Measurements from ENCODE around the gene ELOVL6.

ELOVL6 gene

GRCh38 chr4:110184791-110185155, 13.6 kb downstream of the ELOVL6 start:
- H3K4me3 ChIP-seq (ENCODE audit: low read depth, low read length), result no peak overlapping the region
- TF ChIP-seq CTCF (conservative IDR thresholded peaks at IDR 0.05; ENCODE audit: low read depth, low read length), result no peak
- DNase-seq (ENCODE audit: low read depth), result no peak

GRCh38 chr4:110184140-110184790, 14.2 kb downstream of the ELOVL6 start:
- TF ChIP-seq CTCF (conservative IDR thresholded peaks at IDR 0.05; ENCODE audit: low read depth, low read length), result no peak
- no peak overlapping the region for H3K4me3 ChIP-seq (ENCODE audit: low read depth, low read length)
- peak; percentile 66 for DNase-seq (ENCODE audit: low read depth)

GRCh38 chr4:110183643-110184042, 14.8 kb downstream of the ELOVL6 start:
- DNase-seq (ENCODE audit: low read depth), result peak; percentile 28
- no peak overlapping the region for H3K4me3 ChIP-seq (ENCODE audit: low read depth, low read length)
- no peak for TF ChIP-seq CTCF (conservative IDR thresholded peaks at IDR 0.05; ENCODE audit: low read depth, low read length)

GRCh38 chr4:110183058-110183457, 15.4 kb downstream of the ELOVL6 start:
- TF ChIP-seq CTCF (conservative IDR thresholded peaks at IDR 0.05; ENCODE audit: low read depth, low read length), result no peak
- DNase-seq (ENCODE audit: low read depth), result no peak
- no peak overlapping the region for H3K4me3 ChIP-seq (ENCODE audit: low read depth, low read length)

GRCh38 chr4:110181890-110182289, 16.5 kb downstream of the ELOVL6 start:
- no peak for TF ChIP-seq CTCF (conservative IDR thresholded peaks at IDR 0.05; ENCODE audit: low read depth, low read length)
- DNase-seq (ENCODE audit: low read depth), result no peak
- H3K4me3 ChIP-seq (ENCODE audit: low read depth, low read length), result no peak overlapping the region

GRCh38 chr4:110175634-110176033, 22.8 kb downstream of the ELOVL6 start:
- no peak for TF ChIP-seq CTCF (conservative IDR thresholded peaks at IDR 0.05; ENCODE audit: low read depth, low read length)
- no peak overlapping the region for H3K4me3 ChIP-seq (ENCODE audit: low read depth, low read length)
- no peak for DNase-seq (ENCODE audit: low read depth)

GRCh38 chr4:110172972-110173371, 25.4 kb downstream of the ELOVL6 start:
- no peak for DNase-seq (ENCODE audit: low read depth)
- H3K4me3 ChIP-seq (ENCODE audit: low read depth, low read length), result no peak overlapping the region
- no peak for TF ChIP-seq CTCF (conservative IDR thresholded peaks at IDR 0.05; ENCODE audit: low read depth, low read length)

All from choroid plexus epithelial cell (primary cell).